Left cardiac atrium (tissue), 4 donors: Measurements from ENCODE around the gene SCYL3. TPM values are rescaled to one million over a fixed set of nuclear protein-coding genes. Genes with fewer than 3 reads are reported as not detected.
A peak's percentile ranks its signal among the peaks of the same experiment; 100 is the strongest.
"Not testable (repeated sequence)": the region's sequence is repeated elsewhere in the genome, so short reads cannot be mapped to it uniquely, and the experiment has no call there.

Experiments
- ATAC-seq, 2 donors: fragments of 200-7000 bp; cut with Tn5 transposase; one replicate each; pipeline ENCODE4 v1.9.1; 2020; ENCODE audit warnings: mild to moderate bottlenecking in 2 of 2, moderate library complexity in 2 of 2
- DNase-seq: peaks from one replicate; pipeline ENCODE4 v3.0.0-alpha.2; 2020
- intact Hi-C, 2 donors: fragments of 100-400 bp; cut with DNase I; formaldehyde crosslinking; loops; one replicate each; pipeline versions ENCODE4 v1.14.1 to v1.15.1; 2022 to 2023
- long read RNA-seq: library from polyadenylated mRNA; unstranded; transcript quantifications from one replicate; pipeline ENCODE4 v2.0.0, GENCODE V29; 2021
- total RNA-seq, 2 donors: library from RNA; stranded (reverse); fragmentation: NEBNext Ultra II Directional; extraction: Animal tissue kit (Norgen Biotek cat#: 25700); gene quantifications; one replicate each; pipeline ENCODE4 v1.2.1, GENCODE V29; 2021
- donor health status: DM: no; HTN: yes; CAD: no.
- donor health status: DM: no; HTN: yes; CAD: no; lungs with severe emphysema.
- donor health status: DM: yes; HTN: yes; CAD: no.
- donor health status: Dilated cardiomyopathy.

SCYL3 gene, protein sequence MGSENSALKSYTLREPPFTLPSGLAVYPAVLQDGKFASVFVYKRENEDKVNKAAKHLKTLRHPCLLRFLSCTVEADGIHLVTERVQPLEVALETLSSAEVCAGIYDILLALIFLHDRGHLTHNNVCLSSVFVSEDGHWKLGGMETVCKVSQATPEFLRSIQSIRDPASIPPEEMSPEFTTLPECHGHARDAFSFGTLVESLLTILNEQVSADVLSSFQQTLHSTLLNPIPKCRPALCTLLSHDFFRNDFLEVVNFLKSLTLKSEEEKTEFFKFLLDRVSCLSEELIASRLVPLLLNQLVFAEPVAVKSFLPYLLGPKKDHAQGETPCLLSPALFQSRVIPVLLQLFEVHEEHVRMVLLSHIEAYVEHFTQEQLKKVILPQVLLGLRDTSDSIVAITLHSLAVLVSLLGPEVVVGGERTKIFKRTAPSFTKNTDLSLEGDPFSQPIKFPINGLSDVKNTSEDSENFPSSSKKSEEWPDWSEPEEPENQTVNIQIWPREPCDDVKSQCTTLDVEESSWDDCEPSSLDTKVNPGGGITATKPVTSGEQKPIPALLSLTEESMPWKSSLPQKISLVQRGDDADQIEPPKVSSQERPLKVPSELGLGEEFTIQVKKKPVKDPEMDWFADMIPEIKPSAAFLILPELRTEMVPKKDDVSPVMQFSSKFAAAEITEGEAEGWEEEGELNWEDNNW
- total RNA-seq = 1 to 10 TPM; 5.5 to 6.1 TPM
- long read RNA-seq, full-length matches to known transcripts = 3 of 4 reads
- long read RNA-seq, partial matches to known transcripts = 0 of 4 reads
- long read RNA-seq, other reads (novel, unspliced or antisense) = 1 of 4 reads

DNA sequence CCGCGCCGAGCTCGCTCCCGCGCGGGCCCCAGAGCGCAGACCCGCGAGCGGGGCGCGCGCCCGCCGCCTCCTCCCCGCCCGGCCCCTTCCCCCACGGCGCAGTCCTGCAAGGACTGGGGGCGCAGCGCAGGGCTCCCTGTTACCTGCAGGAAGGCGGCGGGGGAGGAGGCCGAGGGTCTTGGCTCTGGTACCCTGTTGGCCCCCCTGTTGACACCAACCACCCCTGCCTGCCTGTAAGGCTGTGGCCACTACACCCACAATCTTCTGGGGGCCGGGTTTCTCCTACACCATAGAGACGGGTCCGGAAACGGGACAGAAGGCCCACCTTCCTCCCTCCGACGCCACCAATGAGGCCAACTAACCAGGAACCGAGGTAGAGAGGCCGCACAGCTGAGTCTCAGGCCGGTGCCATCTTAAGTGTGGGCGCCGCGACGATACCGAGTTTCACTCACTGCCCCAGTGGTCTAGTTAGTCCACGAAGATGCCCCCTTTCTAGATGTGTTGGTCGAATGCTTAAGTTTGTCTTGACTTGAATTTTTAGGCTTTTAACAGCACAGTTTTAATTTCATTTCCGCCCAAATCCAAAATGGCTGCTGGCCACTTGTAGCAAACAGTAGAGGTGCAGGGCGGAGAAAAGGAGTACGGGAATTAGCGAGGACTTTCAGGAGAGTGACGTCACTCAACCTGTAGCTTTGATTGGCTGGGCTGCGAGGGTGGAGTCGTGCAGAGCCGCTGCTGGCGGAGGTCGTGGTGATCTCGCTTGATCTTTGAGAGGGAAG is at the start of gene SCYL3:
Gene SCYL3, minus strand, starts transcription at position 252 of the 779 bp plus-strand sequence. CDS start 5,056 bp downstream, outside the sequence.
- peak; percentile 95 for DNase-seq
- ATAC-seq = peak; percentile 97 to 98
- intact Hi-C loops = no loop called here

DNA sequence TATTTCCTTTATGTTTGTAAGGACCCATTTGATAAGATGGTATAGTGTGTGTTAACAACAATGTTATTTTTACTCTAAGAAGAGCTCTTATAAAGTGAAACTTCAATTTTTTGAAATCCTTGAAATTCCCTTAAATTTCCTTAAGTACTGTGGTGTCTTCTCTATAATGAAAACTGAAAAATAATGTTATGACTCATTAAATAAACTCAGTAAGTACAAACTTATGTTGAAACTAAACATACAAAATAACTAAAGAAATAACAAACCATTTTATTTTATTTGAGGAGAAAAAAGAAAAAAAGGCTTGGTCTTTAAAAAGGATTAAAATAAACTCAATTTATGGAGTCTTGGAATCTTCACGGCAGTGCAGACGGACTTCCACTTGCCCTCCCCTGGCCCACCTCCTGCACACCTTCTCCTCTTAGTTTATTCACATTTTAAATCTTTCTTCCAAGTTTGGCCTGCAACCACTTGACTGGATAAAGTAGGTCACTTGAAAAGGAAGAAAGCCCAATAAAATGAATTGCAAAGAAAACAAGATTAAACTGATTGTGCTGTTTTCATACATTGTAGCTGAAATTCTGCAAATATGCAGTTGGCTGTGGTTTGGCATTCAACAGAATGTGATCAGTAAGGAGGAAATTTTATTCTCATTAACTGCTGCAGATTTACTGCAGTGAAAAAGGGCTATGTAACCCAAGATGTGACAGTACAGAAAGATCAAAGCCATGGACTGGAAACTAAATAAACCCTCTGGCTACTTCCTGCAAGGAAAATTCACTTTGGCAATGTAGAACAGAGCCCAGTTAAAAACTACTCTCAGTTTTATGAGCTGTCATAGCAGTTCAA is 48.5 kb upstream of the SCYL3 start:
- intact Hi-C loops = no loop called here
- ATAC-seq (no peak), DNase-seq (no peak)

DNA sequence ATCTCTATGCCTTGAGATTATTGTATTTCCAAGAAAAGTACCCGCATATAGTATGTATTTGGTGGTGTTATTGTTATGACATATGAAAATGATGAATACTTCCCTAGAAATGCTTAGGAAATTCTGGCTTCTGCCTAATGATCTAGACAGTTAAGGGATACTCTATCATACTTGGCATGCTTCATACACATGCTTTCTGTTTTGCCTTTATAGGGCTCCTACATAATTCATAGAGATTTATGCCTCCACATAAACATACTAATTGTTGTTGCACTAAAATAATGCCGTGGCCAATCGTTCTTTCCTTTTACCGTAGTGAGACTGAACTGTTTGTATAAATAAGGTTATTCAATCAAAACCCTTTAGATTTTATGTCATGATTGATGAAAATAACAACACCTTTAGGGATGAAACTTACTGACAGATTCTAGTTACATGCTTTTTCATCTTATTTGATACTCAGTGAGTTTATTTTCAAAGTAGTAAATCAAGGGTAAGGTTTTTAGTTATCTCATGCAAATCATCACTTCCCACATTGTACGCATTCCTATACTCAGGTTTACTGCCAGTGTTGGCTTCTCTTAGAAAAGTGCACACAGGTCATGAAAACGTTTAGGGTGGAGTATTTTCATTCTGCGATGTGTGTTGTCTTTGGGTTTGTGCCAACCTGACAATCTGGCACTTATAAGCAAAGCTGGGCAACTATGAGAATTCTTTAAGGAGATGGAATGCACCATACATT is 40.5 kb upstream of the SCYL3 start:
- intact Hi-C loops = loop anchor here in 1 of 2 donors (10.0 kb wide), 1 partner anchor 841 kb away; no protein-coding TSS in a partner anchor
- ATAC-seq = peak; percentile 27 to 54
- DNase-seq = no peak

DNA sequence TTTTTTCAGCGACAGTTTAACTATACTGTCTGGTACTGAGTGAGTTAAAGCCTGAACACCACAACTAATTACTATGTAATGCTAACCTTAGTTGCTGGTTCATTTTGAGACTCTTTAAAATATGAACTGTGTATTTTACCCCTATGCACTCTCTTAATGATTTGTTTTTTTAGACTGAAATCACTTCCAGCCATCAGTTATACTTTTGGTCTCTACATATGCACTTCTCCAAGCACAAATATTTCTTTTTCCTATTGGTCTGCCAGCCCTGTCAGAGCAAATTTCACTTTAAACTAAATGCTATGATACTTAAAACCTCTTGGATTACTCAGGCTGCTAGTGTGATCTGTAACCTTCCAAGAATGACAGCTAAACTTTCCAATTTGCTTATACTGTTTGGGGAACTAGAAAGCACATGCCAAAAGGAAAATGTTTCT is 38.1 kb upstream of the SCYL3 start:
- ATAC-seq = no peak

DNA sequence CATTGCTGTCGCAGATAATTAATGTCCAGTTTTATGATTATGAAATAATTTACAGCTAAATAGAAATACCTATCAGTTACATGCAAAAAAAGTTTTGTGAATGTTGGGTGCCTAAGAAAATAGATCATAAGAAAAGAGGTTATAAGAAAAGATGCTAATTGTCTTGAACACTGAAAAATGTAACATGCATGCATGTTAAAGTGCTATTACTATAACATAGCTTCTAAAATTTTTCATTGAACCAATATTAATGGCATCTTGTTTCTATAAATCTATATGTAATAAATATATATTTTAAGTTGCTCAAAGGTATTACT is 35.5 kb upstream of the SCYL3 start:
- intact Hi-C loops = loop anchor here in 1 of 2 donors (10.0 kb wide), 2 partner anchors 746 to 956 kb away; no protein-coding TSS in a partner anchor
- ATAC-seq = no peak
- DNase-seq = no peak

More for the DNA sequence above, 38.1 kb upstream of the SCYL3 start:
- no peak for DNase-seq
- intact Hi-C loops = loop anchor here in 1 of 2 donors (10.0 kb wide), 1 partner anchor 843 kb away; no protein-coding TSS in a partner anchor

DNA sequence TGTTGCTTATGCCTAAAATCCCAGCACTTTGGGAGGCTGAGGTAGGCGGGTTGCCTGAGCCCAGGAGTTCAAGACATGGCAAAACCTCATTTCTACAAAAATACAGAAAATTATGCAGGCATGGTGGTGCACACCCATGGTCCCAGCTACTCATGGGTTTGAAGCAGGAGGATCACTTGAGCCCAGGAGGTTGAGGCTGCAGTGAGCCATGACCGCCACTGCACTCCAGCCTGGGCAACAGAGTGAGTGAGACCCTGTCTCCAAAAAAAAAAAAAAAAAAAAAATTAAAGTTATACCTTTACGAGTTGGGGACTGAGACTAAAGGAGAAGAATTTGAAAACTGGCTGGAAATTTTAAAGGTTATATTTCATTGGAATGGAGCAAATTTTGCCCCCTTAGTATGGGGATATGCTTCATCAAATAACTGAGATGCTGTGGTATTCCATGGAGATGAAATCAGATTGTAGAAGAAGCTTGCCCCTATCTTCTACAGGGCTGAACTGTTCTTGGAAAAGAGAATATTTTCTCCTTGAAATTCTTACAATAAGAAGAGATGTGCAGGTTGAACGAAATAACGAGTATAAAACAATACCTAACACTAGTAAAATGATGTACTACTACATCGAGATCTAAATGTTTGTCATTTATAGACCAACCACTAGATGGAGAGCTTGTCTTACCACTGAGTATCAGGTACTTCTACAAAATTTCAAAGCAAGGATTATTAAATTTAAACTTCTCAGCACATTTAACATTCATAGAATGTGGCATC is 34.9 kb upstream of the SCYL3 start:
- intact Hi-C loops = loop anchor here in 1 of 2 donors (10.0 kb wide), 2 partner anchors 746 to 956 kb away; no protein-coding TSS in a partner anchor
- DNase-seq (no peak), ATAC-seq (peak in 1 of 2 donors; percentile 53)

DNA sequence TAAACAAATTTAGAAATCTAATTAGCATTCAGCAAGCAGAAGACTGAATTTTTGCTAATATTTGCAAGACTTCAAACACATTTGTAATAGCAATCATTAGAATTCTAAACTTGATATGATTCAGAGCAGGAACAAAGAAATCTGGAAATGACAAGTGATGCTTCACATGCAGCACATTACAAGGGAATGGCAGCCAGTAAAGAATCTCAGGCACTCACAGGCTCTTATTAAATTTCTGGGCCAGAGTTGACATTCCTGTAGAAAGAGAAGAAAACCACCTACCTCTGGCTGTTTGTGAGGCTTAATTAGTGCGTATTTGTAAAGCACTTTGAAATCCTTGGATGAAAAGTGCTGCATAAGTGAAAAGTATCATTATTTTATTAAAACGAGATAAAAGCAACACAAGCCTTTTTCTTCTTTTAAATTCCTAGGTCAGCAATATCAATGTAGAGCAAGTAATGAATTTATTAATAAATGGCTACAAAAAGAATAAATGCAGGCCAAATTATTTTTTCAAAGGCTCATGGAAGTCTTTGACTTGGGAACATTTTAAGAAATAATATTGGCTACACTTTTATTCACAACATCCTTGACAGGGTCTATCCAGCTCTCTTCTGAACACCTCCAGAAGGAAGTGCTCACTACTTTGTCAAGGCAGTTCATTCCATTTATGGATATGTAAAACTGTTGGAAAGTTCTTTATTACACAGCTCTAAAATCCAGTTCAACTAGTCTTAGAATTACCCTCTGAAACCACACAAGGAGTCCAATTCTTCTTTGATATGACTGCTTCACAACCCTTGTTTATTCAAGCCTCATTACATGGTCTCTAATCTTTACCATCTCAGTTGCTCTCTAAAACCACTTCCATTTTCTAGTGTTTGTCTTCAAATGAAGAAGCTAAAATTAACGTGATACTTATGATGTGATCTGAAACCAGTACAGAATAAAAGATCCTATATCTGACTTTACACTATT is 32.1 kb upstream of the SCYL3 start:
- DNase-seq = no peak
- no peak for ATAC-seq
- intact Hi-C loops = loop anchor here in 1 of 2 donors (10.0 kb wide), 2 partner anchors 749 to 959 kb away; no protein-coding TSS in a partner anchor

DNA sequence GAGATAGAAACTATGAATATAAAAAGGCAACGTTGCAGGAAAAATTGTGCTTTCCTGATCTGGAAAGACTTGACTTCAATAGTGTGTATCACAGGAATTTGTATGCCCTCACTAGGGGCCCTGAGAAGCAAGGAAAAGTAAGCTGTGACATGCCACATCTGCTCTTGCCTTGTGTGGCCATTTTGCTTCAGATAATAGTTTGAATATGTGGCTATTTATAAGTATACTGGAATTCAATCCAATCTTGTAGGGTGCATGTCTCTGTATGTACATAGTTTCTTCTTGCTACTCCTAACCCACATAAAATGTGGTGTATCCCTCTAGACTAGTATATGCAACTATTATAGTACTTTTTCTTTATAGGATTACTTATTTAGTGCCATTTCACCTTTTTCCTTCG is 31.1 kb upstream of the SCYL3 start:
- DNase-seq (no peak), ATAC-seq (no peak)
- intact Hi-C loops = loop anchor here in 1 of 2 donors (10.0 kb wide), 2 partner anchors 750 to 960 kb away; no protein-coding TSS in a partner anchor

DNA sequence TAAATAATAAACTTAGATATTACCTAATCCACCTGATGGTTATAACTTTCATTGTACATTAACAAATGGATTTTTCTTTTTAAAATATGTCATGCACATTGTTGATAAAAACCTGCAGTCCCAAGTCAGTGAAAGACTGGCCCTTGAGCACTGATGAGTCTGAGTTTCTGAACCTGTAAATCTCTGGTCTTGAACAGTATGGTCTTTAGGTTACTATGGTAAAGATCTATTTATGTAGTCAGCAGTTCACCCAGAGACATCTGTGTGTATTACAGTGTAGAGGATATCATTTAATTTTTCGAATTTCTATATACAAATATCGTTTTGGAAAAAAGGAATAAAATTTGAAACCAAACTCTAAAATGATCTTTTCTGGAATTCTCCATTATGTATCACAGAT is 30.4 kb upstream of the SCYL3 start:
- ATAC-seq = no peak
- intact Hi-C loops = loop anchor here in 1 of 2 donors (10.0 kb wide), 2 partner anchors 751 to 961 kb away; no protein-coding TSS in a partner anchor
- no peak for DNase-seq

DNA sequence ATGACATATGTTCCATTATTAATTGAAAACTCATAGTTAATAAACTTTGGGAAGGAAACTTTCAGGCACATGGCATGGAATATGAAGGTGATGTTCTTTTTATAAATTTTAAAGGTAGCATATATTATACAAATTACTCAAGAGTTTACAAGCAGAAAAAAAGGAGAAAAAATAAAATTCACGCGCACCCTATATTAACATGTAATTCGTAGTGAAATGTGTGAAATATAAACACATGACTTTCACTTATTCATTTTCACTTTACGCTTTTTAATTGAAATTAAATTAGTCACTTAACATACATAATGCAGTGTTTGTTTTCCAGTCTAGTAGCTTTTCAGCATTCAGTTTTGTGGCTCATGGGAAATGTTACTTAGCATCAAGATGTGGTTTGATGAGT is 27.4 kb upstream of the SCYL3 start:
- ATAC-seq (no peak), DNase-seq (no peak)
- intact Hi-C loops = loop anchor here in 1 of 2 donors (10.0 kb wide), 2 partner anchors 754 to 964 kb away; no protein-coding TSS in a partner anchor

DNA sequence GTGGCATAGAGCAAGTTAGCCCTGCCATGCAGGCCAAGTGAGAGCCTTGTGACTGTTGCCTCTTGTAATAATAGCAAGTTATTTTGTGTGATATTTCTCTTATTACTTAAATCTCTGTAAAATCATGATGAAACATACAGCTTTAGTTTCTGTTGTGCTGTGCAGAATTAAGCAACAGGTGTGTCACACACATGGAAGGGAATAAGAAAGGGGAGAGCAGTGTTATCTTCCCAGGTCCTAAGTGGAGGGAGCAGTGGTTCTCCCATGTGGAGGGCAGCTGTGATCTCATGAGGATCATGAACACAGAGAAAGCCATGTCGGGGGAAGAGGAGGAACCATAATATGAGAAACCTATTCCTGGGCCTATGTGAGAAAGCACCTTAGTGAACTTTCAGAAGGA is 25.2 kb upstream of the SCYL3 start:
- intact Hi-C loops = no loop called here
- DNase-seq = no peak
- ATAC-seq = no peak

DNA sequence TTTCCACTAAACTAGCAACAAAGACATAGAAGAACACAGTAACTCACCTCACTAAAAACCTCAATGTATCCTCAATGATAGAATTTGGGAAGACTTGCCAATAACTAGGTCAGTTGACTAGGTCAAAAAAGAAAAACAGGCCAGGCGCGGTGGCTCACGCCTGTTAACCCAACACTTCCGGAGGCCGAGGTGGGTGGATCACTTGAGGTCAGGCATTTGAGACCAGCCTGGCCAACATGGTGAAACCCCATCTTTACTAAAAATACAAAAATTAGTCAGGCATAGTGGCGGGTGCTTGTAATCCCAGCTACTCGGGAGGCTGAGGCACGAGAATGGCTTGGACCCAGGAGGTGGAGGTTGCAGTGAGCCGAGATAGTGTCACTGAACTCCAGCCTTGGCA is 24.5 kb upstream of the SCYL3 start:
- intact Hi-C loops, ATAC-seq, DNase-seq: not testable (repeated sequence)

DNA sequence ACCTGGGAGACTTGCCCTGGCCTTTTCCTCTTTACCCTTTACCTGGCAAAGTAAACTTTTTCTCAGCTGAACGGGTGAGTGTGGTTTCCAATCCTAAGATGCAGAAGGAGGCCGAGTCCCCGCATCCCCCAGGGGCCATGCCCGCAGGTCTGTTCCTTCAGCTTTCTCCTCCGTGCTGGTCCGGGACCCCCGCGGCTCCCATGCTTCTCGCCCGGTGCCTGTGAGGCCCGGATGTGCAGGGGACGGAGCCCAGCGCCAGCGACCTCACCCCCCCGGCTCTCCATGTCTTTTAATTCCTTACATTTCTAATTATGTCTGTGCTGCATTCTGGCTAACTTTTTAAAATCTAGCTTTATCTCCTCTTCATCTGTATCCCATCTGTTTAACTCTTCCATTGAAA is 21.5 kb upstream of the SCYL3 start:
- ATAC-seq (no peak), DNase-seq (no peak)
- intact Hi-C loops = no loop called here

DNA sequence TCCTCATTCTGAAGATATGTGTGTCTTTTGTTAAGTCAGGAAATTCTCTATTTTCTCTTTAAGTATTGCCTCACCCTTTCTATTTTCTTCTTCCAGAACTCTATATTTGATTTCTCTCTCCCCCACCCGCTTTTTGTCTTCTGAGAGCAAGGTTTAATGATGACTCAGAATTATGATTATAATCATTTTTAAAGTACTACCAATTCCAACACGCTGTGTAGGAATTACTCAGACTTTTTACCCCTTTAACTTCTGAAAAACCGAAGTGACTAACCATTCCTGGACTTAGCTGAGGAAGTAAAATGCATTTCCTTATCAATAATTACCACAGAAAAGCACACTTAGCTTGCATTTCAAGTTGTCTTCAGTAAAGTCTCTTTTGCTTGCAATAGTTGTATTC is 20.8 kb upstream of the SCYL3 start:
- DNase-seq (no peak), ATAC-seq (no peak)
- intact Hi-C loops = no loop called here

DNA sequence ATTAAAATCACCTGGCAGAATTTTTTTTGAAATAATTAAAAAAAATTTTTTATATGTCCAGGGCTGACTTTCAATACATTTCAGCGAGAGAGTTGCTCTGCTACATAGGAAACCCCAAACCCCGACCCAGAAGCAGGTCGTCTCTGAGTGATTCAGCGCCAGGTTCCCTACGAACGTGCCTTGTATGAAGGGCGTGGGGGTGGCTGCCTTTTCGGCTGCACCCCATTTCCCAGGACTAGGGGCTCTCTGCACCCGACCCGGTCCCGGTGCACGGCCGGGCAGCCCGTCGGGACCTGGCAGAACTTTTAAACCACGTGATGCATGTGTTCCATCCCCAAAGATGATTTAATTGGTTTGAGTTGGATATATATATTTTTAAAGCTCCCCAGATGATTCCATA is 15.8 kb upstream of the SCYL3 start:
- DNase-seq (no peak), ATAC-seq (no peak)
- intact Hi-C loops = no loop called here

DNA sequence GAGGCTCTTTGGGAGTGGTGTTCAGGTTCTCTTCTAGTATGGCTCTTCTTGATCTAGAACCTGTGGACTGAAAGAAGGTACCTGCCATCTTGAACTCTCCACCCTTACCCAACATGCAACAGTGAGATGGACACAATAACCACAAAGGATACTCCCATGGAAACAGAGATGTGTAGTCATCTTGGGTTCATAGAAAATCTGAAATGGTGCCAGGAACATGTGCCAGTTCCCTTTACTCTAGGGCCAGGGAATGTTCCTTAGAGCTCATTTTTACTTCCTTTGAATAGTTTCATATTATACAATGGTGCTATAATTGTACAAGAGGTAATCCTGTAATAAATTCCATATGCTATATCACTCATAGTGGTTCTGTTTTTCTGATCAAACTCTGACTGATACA is 13.2 kb upstream of the SCYL3 start:
- DNase-seq = no peak
- ATAC-seq = no peak
- intact Hi-C loops = no loop called here
